Astrocyte (in vitro differentiated cells and primary cell): ENCODE data around the gene YKT6. TPM values are rescaled to one million over a fixed set of nuclear protein-coding genes. Genes with fewer than 3 reads are reported as not detected.

Experiments used
- DNase-seq: peaks from one replicate; pipeline ENCODE4 v3.0.0-alpha.2; 2010; ENCODE audit warnings: low read depth
- FAIRE-seq: peaks from 2 replicates; lab custom pipeline; 2011; peaks lifted over from hg19 to GRCh38; lab: Jason Lieb, UNC
- H2AFZ ChIP-seq: 2 replicates; pipeline ENCODE4 v1.6.0; 2012; ENCODE audit warnings: low read depth, low read length, inconsistent platforms
- H3K27ac ChIP-seq: 2 replicates; pipeline ENCODE4 v1.5.1; 2011; ENCODE audit warnings: low read depth, low read length, inconsistent platforms
- H3K27me3 ChIP-seq: 2 replicates; pipeline ENCODE4 v1.6.0; 2011; ENCODE audit warnings: low read length, inconsistent platforms; ENCODE audit not compliant: insufficient read depth
- H3K36me3 ChIP-seq: 2 replicates; pipeline ENCODE4 v1.5.1; 2011; ENCODE audit warnings: low read length, inconsistent platforms; ENCODE audit not compliant: insufficient read depth
- H3K4me1 ChIP-seq: 2 replicates; pipeline ENCODE4 v1.5.1; 2011; ENCODE audit warnings: low read length, inconsistent platforms; ENCODE audit not compliant: insufficient read depth
- H3K4me2 ChIP-seq: 2 replicates; pipeline ENCODE4 v1.6.0; 2012; ENCODE audit warnings: low read length, inconsistent platforms
- H3K4me3 ChIP-seq: 2 replicates; pipeline ENCODE4 v1.5.1; 2011; ENCODE audit warnings: low read depth, mild to moderate bottlenecking, low read length, inconsistent platforms; ENCODE audit not compliant: insufficient read depth
- H3K79me2 ChIP-seq: 2 replicates; pipeline ENCODE4 v1.6.0; 2012; ENCODE audit warnings: mild to moderate bottlenecking, low read length, inconsistent platforms; ENCODE audit not compliant: insufficient read depth
- H3K9ac ChIP-seq: 2 replicates; pipeline ENCODE4 v1.6.0; 2012; ENCODE audit warnings: mild to moderate bottlenecking, low read length, inconsistent platforms
- H3K9me3 ChIP-seq: 2 replicates; pipeline ENCODE4 v1.5.1; 2012; ENCODE audit warnings: low read depth, mild to moderate bottlenecking, low read length, inconsistent platforms; ENCODE audit not compliant: insufficient read depth
- H4K20me1 ChIP-seq: 2 replicates; pipeline ENCODE4 v1.6.0; 2012; ENCODE audit warnings: low read length, inconsistent platforms; ENCODE audit not compliant: insufficient read depth
- H3K27ac Mint-ChIP-seq: one replicate; pipeline ENCODE4 v1.8.0; 2021; ENCODE audit warnings: mild to moderate bottlenecking, mixed read lengths; ENCODE audit not compliant: unreplicated experiment
- H3K27me3 Mint-ChIP-seq: one replicate; pipeline ENCODE4 v1.8.0; 2021; ENCODE audit warnings: low read depth, mixed read lengths; ENCODE audit not compliant: unreplicated experiment
- H3K36me3 Mint-ChIP-seq: one replicate; pipeline ENCODE4 v1.8.0; 2021; ENCODE audit warnings: low read depth, mixed read lengths; ENCODE audit not compliant: unreplicated experiment
- H3K4me1 Mint-ChIP-seq: one replicate; pipeline ENCODE4 v1.8.0; 2021; ENCODE audit warnings: low read depth, mixed read lengths; ENCODE audit not compliant: unreplicated experiment
- H3K4me3 Mint-ChIP-seq: one replicate; pipeline ENCODE4 v1.8.0; 2021; ENCODE audit warnings: mild to moderate bottlenecking, moderate library complexity, mixed read lengths; ENCODE audit not compliant: unreplicated experiment
- H3K9me3 Mint-ChIP-seq: one replicate; pipeline ENCODE4 v1.8.0; 2021; ENCODE audit warnings: mild to moderate bottlenecking, mixed read lengths; ENCODE audit not compliant: unreplicated experiment
- CTCF ChIP-seq: IDR thresholded peaks from 2 replicates; pipeline ENCODE4 v1.5.1; 2011; ENCODE audit warnings: low read depth, mild to moderate bottlenecking, inconsistent platforms, low read length, moderate library complexity; ENCODE audit not compliant: insufficient read depth
- EZH2 ChIP-seq: IDR thresholded peaks from 2 replicates; pipeline ENCODE4 v1.6.1; 2012; ENCODE audit warnings: mild to moderate bottlenecking, low read length, inconsistent platforms; ENCODE audit not compliant: insufficient read depth
- total RNA-seq: library from RNA; stranded (reverse); gene quantifications from 2 replicates; pipeline ENCODE4 v1.2.1, GENCODE V29; 2021

Gene YKT6
- total RNA-seq, 1 donor from 2014 or later = 216 TPM

GRCh38 chr7:44226396-44226753 is 25.6 kb downstream of the YKT6 start:
- Mint-ChIP-seq H3K27me3 (peaks cover 29% of the 10 kb centered on the region), H3K4me3 (no peak overlapping the region), H3K36me3 (no peaks in the 10 kb centered on the region), H3K9me3 (no peaks in the 10 kb centered on the region), H3K4me1 (no peaks in the 10 kb centered on the region), H3K27ac (no peak overlapping the region)
- H3K4me2 ChIP-seq = no peak overlapping the region
- H4K20me1 ChIP-seq = no peaks in the 10 kb centered on the region
- H3K27ac ChIP-seq = no peak overlapping the region
- H3K9ac ChIP-seq = no peak overlapping the region
- H3K27me3 ChIP-seq = peaks cover 6% of the 10 kb centered on the region
- no peak overlapping the region for H2AFZ ChIP-seq
- H3K36me3 ChIP-seq = no peaks in the 10 kb centered on the region
- TF ChIP-seq EZH2 = no peak
- TF ChIP-seq CTCF = no peak
- DNase-seq = no peak
- no peak overlapping the region for H3K4me3 ChIP-seq
- no peaks in the 10 kb centered on the region for H3K9me3 ChIP-seq
- no peaks in the 10 kb centered on the region for H3K79me2 ChIP-seq
- H3K4me1 ChIP-seq = no peaks in the 10 kb centered on the region
- FAIRE-seq = no peak

GRCh38 chr7:44227911-44228310 is 27.1 kb downstream of the YKT6 start:
- Histone ChIP-seq H2AFZ (no peak overlapping the region), H3K9ac (no peak overlapping the region), H3K27me3 (peaks cover 6% of the 10 kb centered on the region), H3K4me2 (no peak overlapping the region), H4K20me1 (no peaks in the 10 kb centered on the region), H3K4me3 (no peak overlapping the region), H3K9me3 (no peaks in the 10 kb centered on the region), H3K36me3 (no peaks in the 10 kb centered on the region), H3K27ac (no peak overlapping the region), H3K79me2 (no peaks in the 10 kb centered on the region), H3K4me1 (no peaks in the 10 kb centered on the region)
- Mint-ChIP-seq H3K4me3 (no peak overlapping the region), H3K36me3 (no peaks in the 10 kb centered on the region), H3K27ac (no peak overlapping the region), H3K9me3 (no peaks in the 10 kb centered on the region), H3K4me1 (no peaks in the 10 kb centered on the region), H3K27me3 (peaks cover 32% of the 10 kb centered on the region)
- DNase-seq (no peak), FAIRE-seq (no peak)
- no peak for TF ChIP-seq CTCF
- no peak for TF ChIP-seq EZH2

- Mint-ChIP-seq H3K9me3 (no peaks in the 10 kb centered on the region), H3K4me3 (no peak overlapping the region), H3K27ac (no peak overlapping the region), H3K36me3 (no peaks in the 10 kb centered on the region), H3K4me1 (no peaks in the 10 kb centered on the region), H3K27me3 (peaks cover 30% of the 10 kb centered on the region)
- H3K4me3 ChIP-seq = no peak overlapping the region
- no peaks in the 10 kb centered on the region for H3K4me1 ChIP-seq
- H4K20me1 ChIP-seq = no peaks in the 10 kb centered on the region
- H3K9me3 ChIP-seq = no peaks in the 10 kb centered on the region
- H3K79me2 ChIP-seq = no peaks in the 10 kb centered on the region
- H3K9ac ChIP-seq = no peak overlapping the region
- TF ChIP-seq EZH2 (no peak), CTCF (no peak)
- peaks cover 6% of the 10 kb centered on the region for H3K27me3 ChIP-seq
- H3K27ac ChIP-seq = no peak overlapping the region
- FAIRE-seq (no peak), DNase-seq (no peak)
- H2AFZ ChIP-seq = no peak overlapping the region
- H3K36me3 ChIP-seq = no peaks in the 10 kb centered on the region
- no peak overlapping the region for H3K4me2 ChIP-seq
Measured at GRCh38 chr7:44228571-44229350, 28.0 kb downstream of the YKT6 start.
